WTC11 (cell line): ENCODE measurements around the gene MRFAP1.

Experiments used
- CREB1 ChIP-seq: sonication (generic); formaldehyde crosslinking; IDR thresholded peaks from 2 replicates; pipeline ENCODE4 v1.8.0; 2023; ENCODE audit warnings: mild to moderate bottlenecking, missing genetic modification reagents
- CTCF ChIP-seq: fragments of 200-600 bp; IDR thresholded peaks from 2 replicates; pipeline ENCODE4 v1.8.0; 2022; ENCODE audit warnings: antibody characterized with exemption
- GABPB1 ChIP-seq: sonication (generic); formaldehyde crosslinking; IDR thresholded peaks from 2 replicates; pipeline ENCODE4 v1.8.1; 2023; ENCODE audit warnings: mild to moderate bottlenecking, missing genetic modification reagents
- TEAD4 ChIP-seq: sonication (generic); formaldehyde crosslinking; IDR thresholded peaks from 2 replicates; pipeline ENCODE4 v1.8.0; 2022; ENCODE audit warnings: mild to moderate bottlenecking, missing genetic modification reagents
- ZSCAN18 ChIP-seq: fragments of 250-450 bp; sonication (Bioruptor Pico); IDR thresholded peaks from 2 replicates; pipeline ENCODE4 v2.1.2; 2022; ENCODE audit warnings: mild to moderate bottlenecking, moderate library complexity

DNA sequence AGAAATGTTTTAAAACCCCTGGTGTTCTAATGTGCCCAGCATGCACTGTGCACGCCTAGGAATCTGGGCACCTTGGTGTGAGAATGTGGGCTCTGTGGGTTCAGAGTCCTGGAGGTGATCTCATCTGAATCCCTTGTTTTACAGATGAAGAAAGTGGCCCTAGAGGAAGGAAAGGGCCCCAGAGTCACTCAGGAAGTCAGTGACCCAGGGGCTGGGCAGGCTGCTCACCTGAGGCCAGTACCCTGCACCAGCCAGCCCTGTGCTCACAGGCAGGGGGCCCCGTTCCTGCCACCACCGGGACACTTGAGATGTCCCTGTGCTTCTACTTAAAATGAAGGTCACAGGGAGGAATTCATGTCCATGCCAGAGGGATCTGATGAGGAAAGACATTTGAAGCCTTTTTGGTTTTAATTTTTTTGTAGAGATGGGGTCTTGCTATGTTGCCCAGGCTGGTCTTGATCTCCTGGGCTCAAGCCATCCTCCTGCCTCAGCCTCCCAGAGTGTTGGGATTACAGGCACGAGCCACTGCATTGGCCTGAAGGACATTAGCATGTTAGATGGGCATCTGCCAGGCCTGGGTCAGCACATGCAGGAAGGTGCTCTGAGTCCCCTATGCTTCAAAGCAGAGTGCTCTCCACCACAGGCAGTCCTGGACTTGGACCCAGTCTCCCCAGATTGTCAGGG is 45.8 kb downstream of the MRFAP1 start:
- TF ChIP-seq GABPB1 (CRISPR knock-in tag) = no peak
- TF ChIP-seq ZSCAN18 (CRISPR knock-in tag) = no peak
- no peak for TF ChIP-seq CTCF
- TF ChIP-seq CREB1 (CRISPR knock-in tag) = no peak
- TF ChIP-seq TEAD4 (CRISPR knock-in tag) = no peak
